ENCODE data around the gene SPIRE2.

- TF ChIP-seq POLR2A (IDR thresholded peaks at IDR 0.05; ENCODE audit: low read depth, low read length), result no peak
- no peak for TF ChIP-seq USF2 (IDR thresholded peaks at IDR 0.05; ENCODE audit: low read depth, low read length)
- no peak for TF ChIP-seq CTCF (conservative IDR thresholded peaks at IDR 0.05; ENCODE audit: low read depth, low read length)
- TF ChIP-seq BHLHE40 (IDR thresholded peaks at IDR 0.05; ENCODE audit: low read depth, low read length), result no peak
- no peak for TF ChIP-seq ELK1 (IDR thresholded peaks at IDR 0.05; ENCODE audit: borderline replicate concordance, low read depth, low read length)
- TF ChIP-seq RAD21 (IDR thresholded peaks at IDR 0.05; ENCODE audit: low read length), result no peak
- TF ChIP-seq CEBPB (IDR thresholded peaks at IDR 0.05; ENCODE audit: low read depth, low read length), result no peak
- no peak for TF ChIP-seq RCOR1 (IDR thresholded peaks at IDR 0.05; ENCODE audit: insufficient replicate concordance, low read length)
- TF ChIP-seq SMC3 (IDR thresholded peaks at IDR 0.05; ENCODE audit: low read depth, low read length), result no peak
- no peak for TF ChIP-seq MAFK (IDR thresholded peaks at IDR 0.05; ENCODE audit: low read depth, low read length)
- TF ChIP-seq NFE2L2 (IDR thresholded peaks at IDR 0.05; ENCODE audit: low read depth, low read length), result no peak
- no peak for TF ChIP-seq FOS (IDR thresholded peaks at IDR 0.05; ENCODE audit: low read depth, low read length)
- no peak for TF ChIP-seq MXI1 (IDR thresholded peaks at IDR 0.05; ENCODE audit: borderline replicate concordance, low read depth, low read length)
- TF ChIP-seq RFX5 (IDR thresholded peaks at IDR 0.05; ENCODE audit: low read depth, low read length), result no peak
These were observed 83.1 kb downstream of the SPIRE2 start for GRCh38 chr16:89911375-89911774.

Data from IMR-90 (cell line).